GM21786 (cell line): ENCODE measurements around the gene CLNK.

Experiments used
- ATAC-seq: cut with Tn5 transposase; IDR thresholded peaks from one replicate; pipeline ENCODE4 v1.9.1; 2021; ENCODE audit not compliant: unreplicated experiment

The CLNK gene

DNA sequence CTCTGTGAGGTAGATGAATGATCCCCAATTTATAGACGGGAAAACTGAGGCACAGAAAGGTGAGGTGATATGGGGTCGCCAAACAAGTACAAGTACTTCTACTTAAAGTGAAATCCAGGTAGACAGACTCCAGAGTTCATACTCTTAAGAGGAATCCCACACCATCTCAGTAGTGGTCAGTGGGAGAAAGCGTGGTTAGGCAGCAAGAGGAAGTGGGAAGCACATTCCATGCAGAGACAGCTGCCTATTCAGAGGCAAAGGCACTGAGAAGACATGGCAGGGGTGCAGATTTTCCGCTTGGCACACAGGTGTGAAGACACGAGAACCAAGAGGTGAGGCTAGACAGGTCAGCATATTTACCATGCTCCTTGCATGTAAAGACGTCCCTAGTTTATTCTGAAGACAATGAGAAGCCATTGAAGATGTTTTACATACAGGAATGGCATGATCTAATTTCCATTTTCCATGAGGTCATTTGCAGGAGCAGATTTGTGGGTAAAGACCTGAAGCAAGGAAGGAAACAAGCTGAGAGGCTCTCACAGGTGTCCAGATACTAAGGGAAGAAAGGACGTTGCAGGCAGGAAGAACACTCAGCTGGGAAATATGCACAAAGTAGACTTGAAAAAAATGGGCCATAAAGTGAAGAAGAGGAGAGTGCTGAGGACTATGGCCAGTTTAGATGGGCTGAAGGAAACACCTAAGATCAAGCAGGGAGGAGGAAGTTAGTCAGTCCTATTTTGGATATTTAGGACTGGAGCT, 17.3 kb upstream of the CLNK start:
- no peak for ATAC-seq

GRCh38 chr4:10701161-10701560, 16.6 kb upstream of the CLNK start:
- no peak for ATAC-seq

DNA sequence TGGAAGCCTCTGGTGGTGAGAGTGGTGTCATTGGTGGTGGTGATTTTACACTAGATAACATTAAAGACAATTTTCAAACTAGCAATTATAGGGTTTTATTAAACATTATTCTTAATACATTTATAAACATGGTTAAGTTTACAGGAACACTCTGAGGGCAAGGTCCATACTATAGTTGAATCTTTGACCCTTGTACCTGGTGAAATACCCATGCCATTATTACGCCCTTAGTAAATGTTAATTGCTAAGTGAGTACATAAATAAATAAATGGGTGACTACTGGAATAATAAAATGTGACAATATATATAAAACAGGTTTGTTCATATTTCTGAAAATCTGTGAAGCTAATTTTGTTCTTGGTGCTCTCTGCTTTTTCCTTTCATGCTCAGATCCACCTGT, 13.6 kb upstream of the CLNK start:
- no peak for ATAC-seq

DNA sequence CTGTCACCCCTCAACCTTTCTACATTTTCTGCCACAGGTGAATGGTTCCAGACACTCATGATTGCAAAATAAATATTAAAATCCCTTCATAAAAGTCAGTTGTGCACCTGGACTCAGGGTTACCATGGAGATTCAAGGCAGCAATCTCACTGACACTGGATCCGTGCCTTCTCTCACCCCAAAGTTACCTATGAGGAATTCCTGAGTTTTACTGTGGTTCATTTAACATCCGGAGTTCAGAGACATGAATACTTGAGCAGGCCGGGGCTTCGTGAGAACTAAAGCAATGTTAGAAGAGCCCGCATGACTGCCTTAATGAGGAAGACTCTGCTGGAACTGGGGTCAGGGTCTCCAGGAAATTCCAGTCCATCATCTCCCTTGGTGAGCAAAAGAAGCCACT, 12.5 kb upstream of the CLNK start:
- no peak for ATAC-seq

DNA sequence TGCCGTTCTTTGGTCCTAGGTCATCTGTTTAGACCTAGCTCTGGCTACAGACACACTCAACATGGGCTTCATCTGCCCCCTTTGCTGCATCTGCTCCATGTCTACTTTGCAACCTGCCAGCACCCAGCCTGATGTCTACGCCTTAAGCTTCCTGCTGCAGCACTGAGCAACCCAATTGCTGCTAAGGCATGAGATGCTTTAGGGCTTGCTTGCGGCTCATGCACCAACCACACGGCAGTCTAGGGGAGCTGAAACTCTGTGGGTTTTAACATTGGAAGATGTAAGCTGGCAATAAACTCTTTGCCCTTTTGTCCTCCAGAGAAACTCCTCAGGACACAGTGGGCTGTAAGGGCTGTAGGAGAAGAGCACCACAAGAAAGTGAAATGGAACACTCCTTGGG, 11.7 kb upstream of the CLNK start:
- no peak for ATAC-seq

DNA sequence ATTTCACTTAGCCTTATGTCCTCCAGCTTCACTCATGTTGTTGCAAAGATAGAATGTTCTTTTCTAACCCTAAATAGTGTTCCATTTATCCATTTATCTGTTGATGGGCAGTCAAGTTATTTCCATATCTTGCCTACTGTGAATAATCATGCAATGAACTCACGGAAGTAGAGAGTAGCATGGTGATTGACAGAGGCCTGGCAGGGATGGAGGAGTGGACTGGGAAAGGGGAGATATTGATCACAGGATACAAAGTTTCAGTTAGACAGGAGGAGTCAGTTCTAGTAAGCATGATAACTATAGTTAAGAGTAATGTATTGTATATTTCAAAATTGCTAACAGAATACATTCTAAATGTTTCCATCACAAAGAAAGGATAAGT, 10.3 kb upstream of the CLNK start:
- no peak for ATAC-seq

DNA sequence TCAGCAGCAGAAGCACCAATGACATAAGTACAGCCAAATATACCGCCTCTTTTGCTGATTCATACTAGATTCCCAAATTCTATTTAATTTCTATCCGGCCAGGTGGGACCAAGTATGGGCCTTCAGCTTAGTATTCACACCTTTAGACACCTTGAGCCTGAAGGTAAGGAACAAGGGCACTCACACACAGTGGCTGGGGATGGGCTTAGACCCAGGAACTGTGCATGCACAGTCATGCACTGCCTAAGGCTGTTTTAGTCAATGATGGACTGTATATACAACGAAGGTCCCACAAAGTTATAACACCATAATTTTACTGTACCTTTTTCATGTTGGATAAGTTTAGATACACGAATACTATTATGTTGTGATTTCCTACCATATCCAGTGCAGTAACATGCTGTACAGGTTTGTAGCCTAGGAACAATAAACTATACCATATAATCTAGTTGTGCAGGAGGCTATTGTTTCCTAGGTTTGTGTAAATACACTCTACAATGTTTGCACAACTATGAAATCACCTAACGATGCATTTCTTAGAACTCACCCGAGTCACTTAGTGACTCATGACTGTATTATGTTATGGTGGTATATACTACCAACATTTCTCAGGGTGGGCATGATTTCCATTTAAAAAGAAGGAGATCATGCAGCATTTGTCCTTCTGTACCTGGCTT, 9.7 kb upstream of the CLNK start:
- no peak for ATAC-seq

DNA sequence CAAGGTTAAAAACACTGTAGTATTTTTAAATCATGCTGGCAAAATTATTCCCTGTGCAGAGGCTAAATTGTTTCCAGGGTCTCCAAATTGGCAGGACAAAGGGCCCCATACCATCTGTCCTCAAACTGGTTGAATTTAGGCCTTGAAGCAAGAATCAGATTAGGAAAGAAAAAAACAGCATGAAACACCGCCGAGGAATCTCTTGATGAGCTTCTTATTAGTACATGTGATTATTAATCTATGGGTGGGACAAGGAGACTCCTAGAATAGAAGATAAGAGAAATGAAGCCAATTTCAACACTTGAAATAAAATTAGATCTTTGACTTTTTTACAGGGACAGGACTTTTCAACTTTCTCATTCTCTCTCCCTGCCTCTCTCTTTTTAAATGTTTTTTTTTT, 7.1 kb upstream of the CLNK start:
- ATAC-seq, result no peak

GRCh38 chr4:10690185-10690907, 5.8 kb upstream of the CLNK start:
- no peak for ATAC-seq

- ATAC-seq, result no peak
Observed at GRCh38 chr4:10688846-10689245, 4.3 kb upstream of the CLNK start.

DNA sequence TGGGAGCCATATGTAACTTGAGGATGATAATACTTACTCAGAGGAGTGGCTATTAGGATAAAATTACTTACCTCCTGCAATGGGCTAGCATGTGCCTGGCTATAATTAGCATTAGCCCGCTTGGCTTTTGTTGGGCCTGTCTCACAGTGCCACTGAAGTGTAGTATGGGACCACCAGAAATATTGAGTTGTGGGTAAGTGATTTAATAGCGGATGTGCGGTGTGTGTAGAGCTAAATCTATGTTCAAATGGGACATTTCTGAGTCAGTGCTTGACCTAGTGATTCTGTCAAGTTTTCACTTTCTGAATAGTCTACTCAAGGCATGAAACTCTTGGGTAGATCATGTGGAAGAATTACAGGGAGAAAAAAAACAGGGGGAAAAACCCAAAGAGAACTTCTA, 3.5 kb upstream of the CLNK start:
- ATAC-seq, result peak; percentile 49

GRCh38 chr4:10687526-10687925, 3.0 kb upstream of the CLNK start:
- no peak for ATAC-seq

DNA sequence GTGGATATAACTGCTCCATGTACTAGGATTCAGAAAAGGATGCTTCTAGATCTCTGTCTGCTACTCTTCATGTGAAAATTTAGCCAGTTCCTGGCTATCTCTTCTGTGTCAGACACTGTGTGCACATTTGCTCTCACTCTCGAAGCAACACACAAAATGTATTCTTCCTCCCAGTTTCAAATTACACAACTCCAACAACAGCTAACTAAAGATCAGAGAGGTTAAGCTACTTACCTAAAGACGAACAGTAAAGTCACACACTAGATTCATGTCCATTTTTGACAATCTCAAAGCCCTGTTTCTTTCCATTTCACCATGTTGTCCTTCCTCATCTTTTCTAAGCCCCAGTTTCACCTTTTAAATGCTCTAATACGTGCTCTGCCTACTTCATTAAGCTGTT, 2.2 kb downstream of the CLNK start:
- ATAC-seq, result no peak

DNA sequence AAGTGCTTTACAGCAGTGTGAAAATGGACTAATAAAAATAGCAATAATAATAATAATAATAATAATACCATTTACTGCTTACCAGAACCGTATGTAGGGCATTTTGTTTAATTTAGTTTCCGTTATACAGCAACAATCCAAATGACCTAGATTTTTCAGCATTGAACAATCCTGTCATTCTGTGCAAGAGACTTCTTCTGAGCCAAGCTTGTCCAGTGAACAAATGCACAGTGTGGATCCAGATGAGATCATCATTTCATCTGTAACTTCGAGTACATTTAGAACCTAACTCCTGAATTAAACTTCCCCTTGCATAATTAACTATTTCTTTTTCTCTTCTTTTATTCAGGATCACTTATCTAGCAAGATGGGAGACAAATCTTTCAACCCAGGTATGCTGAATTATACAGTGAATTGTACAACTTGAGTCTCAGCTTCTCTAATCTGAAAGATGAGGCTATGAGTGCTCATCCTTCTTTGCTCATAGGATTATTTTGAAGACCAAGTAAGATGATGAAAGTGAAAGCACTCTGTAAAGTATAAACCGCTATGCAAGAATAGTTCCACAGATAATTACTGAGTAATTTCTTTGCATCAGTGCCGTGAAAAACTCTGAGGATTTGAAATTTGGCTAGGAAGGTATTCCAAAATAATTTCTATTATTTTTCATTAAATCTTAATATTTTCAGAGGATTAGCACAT, 6.6 kb downstream of the CLNK start:
- ATAC-seq, result peak; percentile 47

GRCh38 chr4:10673817-10674369, 10.7 kb downstream of the CLNK start:
- ATAC-seq, result peak; percentile 65

- ATAC-seq, result no peak
Observed at GRCh38 chr4:10672379-10672778, 12.2 kb downstream of the CLNK start.

- ATAC-seq, result no peak
Observed at GRCh38 chr4:10671799-10672198, 12.8 kb downstream of the CLNK start.

DNA sequence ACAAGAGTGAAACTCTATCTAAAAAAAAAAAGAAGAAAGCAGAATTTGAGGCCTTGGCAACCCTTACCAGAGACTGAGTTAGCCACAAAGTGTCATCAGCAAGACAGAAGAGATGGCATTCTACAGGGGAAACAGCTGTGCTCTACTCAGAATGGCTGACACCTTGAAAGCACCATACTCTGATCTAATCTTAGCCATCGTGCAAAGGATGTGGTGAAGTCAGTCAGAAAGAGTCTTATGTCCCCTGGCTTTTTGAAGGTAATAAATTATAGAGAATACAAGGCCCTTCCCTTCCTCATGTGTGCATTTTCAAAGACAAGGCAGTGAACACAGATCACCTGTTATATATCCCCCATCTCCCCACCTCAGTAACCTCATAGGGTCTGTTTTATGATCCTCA, 13.2 kb downstream of the CLNK start:
- peak; percentile 83 for ATAC-seq

GRCh38 chr4:10670321-10670720, 14.2 kb downstream of the CLNK start:
- no peak for ATAC-seq

DNA sequence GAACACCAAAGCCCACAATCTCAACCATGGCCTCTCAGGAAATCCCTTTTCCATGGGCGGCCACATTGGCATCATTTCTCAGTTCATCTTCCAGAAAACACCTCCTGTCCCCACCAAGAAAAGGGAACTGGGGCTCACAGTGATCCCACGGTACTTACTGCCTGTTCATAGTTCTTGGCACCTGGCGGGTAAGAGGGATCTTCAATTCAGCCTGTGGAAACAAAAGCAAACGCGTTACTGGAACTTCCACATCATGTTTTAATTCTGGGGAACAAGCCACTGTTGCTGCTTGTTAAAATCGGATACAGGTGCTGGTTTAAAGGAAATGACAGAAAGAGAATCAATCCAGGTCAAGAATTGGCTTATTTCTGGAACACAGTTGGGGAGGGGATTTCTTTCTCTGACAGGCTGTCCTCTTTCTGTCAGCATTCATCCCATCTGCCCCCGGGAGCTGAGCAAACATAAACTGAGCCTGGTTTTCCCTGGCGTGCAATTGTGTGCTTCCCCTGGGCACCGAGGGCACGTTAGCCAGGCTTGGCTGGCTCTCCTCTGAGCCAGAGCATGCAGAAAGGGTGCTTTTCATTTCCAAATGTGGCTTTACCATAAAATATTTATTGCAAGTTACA, 16.8 kb downstream of the CLNK start:
- no peak for ATAC-seq

- ATAC-seq, result no peak
Observed at GRCh38 chr4:10666616-10667015, 18.0 kb downstream of the CLNK start.
